ENCODE data around the gene TSPAN31. TPM values are rescaled to one million over a fixed set of nuclear protein-coding genes. Genes with fewer than 3 reads are reported as not detected.

Gene TSPAN31
- total RNA-seq, 1 donor from 2014 or later, result 41.1 TPM

DNA sequence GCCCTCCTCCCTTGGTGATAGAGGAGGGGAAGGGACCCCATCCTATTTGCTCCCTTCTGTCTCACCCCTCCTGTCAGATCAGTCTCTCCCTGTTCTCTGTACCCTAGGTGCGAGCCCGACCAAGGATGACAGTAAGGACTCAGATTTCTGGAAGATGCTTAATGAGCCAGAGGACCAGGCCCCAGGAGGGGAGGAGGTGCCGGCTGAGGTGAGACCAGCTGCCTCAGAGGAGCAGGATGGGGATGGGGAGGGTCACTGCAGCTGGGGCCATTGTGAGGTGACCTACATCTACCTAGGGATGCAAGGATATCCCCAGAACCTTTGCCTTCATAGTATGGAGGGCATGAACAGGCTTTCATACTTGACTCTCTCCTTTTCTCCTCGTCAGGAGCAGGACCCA lies 28.5 kb upstream of the TSPAN31 start:
- Histone ChIP-seq H3K4me1 (no peaks in the 10 kb centered on the region), H3K27ac (no peak overlapping the region), H3K27me3 (ENCODE audit: low read depth) (no peaks in the 10 kb centered on the region), H3K9me3 (no peaks in the 10 kb centered on the region), H3K36me3 (peaks cover 92% of the 10 kb centered on the region), H3K4me3 (no peak overlapping the region)
- DNase-seq, result no peak
- TF ChIP-seq, protein P1, sequence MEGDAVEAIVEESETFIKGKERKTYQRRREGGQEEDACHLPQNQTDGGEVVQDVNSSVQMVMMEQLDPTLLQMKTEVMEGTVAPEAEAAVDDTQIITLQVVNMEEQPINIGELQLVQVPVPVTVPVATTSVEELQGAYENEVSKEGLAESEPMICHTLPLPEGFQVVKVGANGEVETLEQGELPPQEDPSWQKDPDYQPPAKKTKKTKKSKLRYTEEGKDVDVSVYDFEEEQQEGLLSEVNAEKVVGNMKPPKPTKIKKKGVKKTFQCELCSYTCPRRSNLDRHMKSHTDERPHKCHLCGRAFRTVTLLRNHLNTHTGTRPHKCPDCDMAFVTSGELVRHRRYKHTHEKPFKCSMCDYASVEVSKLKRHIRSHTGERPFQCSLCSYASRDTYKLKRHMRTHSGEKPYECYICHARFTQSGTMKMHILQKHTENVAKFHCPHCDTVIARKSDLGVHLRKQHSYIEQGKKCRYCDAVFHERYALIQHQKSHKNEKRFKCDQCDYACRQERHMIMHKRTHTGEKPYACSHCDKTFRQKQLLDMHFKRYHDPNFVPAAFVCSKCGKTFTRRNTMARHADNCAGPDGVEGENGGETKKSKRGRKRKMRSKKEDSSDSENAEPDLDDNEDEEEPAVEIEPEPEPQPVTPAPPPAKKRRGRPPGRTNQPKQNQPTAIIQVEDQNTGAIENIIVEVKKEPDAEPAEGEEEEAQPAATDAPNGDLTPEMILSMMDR (IDR thresholded peaks at IDR 0.05), result no peak
- ATAC-seq, result no peak
- intact Hi-C loops (cut with DNase I), result no loop called here

DNA sequence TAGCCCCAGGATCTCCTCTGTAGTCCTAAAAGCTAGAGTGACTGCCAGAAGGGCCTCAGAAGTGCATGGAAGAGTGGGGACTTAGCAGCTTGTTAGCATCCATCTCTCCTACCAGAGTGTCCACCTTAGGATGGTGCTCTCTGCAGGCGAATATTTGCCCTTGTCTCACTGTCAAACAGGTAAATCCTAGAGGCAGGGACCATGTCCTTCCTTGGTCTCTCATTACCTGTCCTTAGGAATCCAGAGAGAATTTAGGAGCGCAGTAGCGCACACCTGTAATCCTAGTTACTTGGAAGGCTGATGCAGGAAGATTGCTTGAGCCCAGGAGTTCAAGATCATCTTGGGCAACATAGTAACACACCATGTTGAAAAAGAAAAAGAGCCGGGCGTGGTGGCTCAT lies 27.7 kb upstream of the TSPAN31 start:
- H3K9me3 ChIP-seq, result no peaks in the 10 kb centered on the region
- H3K27ac ChIP-seq, result no peak overlapping the region
- no peaks in the 10 kb centered on the region for H3K27me3 ChIP-seq (ENCODE audit: low read depth)
- no peak overlapping the region for H3K4me3 ChIP-seq
- H3K4me1 ChIP-seq, result no peaks in the 10 kb centered on the region
- TF ChIP-seq, protein P1 (IDR thresholded peaks at IDR 0.05), result no peak
- intact Hi-C loops (cut with DNase I), result no loop called here
- no peak for ATAC-seq
- DNase-seq, result no peak
- H3K36me3 ChIP-seq, result peaks cover 92% of the 10 kb centered on the region

DNA sequence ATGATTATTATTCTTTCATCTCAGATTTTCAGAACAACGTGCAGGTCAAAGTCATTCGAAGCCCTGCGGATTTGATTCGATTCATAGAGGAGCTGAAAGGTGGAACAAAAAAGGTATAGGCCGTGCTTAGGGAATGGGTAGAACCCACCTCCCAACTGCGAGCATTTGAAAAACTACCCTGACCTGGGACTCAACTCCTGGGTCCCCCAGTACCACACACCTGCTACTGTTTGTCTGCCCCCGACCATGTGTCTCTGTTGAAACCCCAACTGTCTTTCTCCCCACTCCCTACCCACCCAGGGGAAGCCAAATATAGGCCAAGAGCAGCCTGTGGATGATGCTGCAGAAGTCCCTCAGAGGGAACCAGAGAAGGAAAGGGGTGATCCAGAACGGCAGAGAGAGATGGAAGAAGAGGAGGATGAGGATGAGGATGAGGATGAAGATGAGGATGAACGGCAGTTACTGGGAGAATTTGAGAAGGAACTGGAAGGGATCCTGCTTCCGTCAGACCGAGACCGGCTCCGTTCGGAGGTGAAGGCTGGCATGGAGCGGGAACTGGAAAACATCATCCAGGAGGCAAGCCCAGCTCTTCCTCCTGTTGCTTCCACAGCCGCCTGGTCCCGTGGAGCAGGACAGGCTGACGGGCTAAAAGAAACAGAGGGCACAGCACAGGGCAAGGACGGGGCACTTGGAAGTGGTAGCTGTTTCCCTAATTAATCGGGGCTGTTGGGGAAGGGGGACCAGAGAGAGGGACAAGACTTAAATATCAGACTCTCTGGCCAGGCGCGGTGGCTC lies 26.8 kb upstream of the TSPAN31 start:
- DNase-seq, result no peak
- intact Hi-C loops (cut with DNase I), result no loop called here
- TF ChIP-seq, protein P1 (IDR thresholded peaks at IDR 0.05), result no peak

DNA sequence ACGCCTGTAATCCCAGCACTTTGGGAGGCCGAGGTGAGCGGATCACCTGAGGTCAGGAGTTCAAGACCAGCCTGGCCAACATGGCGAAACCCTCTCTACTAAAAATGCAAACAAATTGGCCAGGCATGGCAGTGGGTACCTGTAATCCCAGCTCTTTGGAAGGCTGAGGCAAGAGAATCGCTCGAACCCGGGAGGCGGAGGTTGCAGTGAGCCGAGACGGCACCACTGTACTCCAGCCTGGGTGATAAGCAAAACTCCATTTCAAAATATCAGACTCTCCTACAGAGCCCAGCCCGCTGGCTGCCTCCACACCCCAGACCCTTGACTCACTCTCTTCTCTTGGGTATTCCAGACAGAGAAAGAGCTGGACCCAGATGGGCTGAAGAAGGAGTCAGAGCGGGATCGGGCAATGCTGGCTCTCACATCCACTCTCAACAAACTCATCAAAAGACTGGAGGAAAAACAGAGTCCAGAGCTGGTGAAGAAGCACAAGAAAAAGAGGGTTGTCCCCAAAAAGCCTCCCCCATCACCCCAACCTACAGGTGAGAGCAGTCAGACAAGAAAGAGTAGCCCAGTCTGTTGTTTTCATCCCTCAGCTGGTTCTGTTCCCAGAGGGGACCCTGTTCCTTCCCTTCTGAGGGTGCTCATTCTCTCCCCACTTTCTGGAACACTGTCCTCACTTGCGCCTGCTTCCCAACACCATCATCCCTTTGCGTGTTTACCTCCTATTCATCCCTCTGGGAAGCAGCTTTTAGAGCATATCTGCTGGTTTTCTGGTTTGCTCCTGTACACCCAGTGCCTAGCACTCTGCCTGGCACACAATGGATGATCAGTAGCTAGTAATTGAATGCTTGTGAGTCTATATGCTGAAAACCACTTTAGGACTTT lies 26.0 kb upstream of the TSPAN31 start:
- TF ChIP-seq, protein P1 (IDR thresholded peaks at IDR 0.05), result no peak
- DNase-seq (no peak), ATAC-seq (no peak)
- no peaks in the 10 kb centered on the region for H3K4me1 ChIP-seq
- H3K27me3 ChIP-seq (ENCODE audit: low read depth), result no peaks in the 10 kb centered on the region
- peaks cover 79% of the 10 kb centered on the region for H3K36me3 ChIP-seq
- no peak overlapping the region for H3K27ac ChIP-seq
- intact Hi-C loops (cut with DNase I), result no loop called here
- H3K9me3 ChIP-seq, result no peaks in the 10 kb centered on the region
- no peak overlapping the region for H3K4me3 ChIP-seq

More for the DNA sequence above, 26.8 kb upstream of the TSPAN31 start:
- no peaks in the 10 kb centered on the region for H3K4me1 ChIP-seq
- no peaks in the 10 kb centered on the region for H3K27me3 ChIP-seq (ENCODE audit: low read depth)
- peaks cover 88% of the 10 kb centered on the region for H3K36me3 ChIP-seq
- H3K9me3 ChIP-seq, result no peaks in the 10 kb centered on the region
- no peak overlapping the region for H3K27ac ChIP-seq
- no peak overlapping the region for H3K4me3 ChIP-seq
- no peak for ATAC-seq

DNA sequence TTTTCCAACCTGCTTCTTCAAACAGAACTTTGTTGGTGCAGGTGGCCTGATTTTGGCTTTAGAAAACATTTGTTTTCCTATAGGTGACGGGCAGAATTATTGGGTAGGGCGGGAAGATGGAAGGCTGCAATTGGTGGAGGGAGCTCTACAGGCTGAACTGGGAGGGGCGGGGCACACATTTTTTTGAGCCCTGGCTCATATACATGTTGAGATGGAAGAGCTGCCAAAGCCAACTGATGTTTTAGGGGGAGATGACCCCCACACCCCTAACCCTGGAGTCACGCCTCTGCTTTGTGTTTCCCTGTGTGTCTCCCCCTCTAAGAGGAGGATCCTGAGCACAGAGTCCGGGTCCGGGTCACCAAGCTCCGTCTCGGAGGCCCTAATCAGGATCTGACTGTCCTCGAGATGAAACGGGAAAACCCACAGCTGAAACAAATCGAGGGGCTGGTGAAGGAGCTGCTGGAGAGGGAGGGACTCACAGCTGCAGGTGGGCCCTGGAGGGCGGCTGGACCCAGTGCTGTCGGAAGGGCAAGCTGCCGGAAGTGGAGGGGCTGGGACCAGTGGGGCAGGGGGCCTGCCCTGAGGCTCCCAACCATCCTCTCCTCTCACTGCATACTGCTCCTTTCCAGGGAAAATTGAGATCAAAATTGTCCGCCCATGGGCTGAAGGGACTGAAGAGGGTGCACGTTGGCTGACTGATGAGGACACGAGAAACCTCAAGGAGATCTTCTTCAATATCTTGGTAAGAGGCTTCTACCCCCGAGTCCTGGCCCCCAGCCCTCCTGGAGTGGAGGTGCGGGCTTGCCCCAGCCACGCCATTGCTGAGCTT lies 24.8 kb upstream of the TSPAN31 start:
- intact Hi-C loops (cut with DNase I), result no loop called here
- H3K27ac ChIP-seq, result no peak overlapping the region
- H3K4me1 ChIP-seq, result no peaks in the 10 kb centered on the region
- H3K9me3 ChIP-seq, result no peaks in the 10 kb centered on the region
- DNase-seq (no peak), ATAC-seq (no peak)
- H3K27me3 ChIP-seq (ENCODE audit: low read depth), result no peaks in the 10 kb centered on the region
- TF ChIP-seq, protein P1 (IDR thresholded peaks at IDR 0.05), result no peak
- peaks cover 70% of the 10 kb centered on the region for H3K36me3 ChIP-seq
- no peak overlapping the region for H3K4me3 ChIP-seq

Measured in lower lobe of right lung (tissue), 2 donors.